GM12873 (cell line): ENCODE results near the gene LECT2.

Experiments
- CTCF ChIP-seq: IDR thresholded peaks from 2 replicates; pipeline ENCODE4 v1.5.1; 2012; ENCODE audit warnings: low read depth, mild to moderate bottlenecking, moderate library complexity, low read length, control low read depth; ENCODE audit not compliant: insufficient read depth; ENCODE audit errors: missing control alignments

LECT2 gene

GRCh38 chr5:135952683-135953082, 2.1 kb downstream of the LECT2 start:
- TF ChIP-seq CTCF = no peak

- no peak for TF ChIP-seq CTCF
Observed at GRCh38 chr5:135951807-135952206, 3.0 kb downstream of the LECT2 start.

GRCh38 chr5:135951257-135951656, 3.5 kb downstream of the LECT2 start:
- no peak for TF ChIP-seq CTCF

GRCh38 chr5:135950611-135951010, 4.2 kb downstream of the LECT2 start:
- TF ChIP-seq CTCF = no peak

GRCh38 chr5:135944967-135945560, 9.7 kb downstream of the LECT2 start:
- peak; percentile 69 for TF ChIP-seq CTCF

- TF ChIP-seq CTCF = no peak
Observed at GRCh38 chr5:135944564-135944963, 10.2 kb downstream of the LECT2 start.

GRCh38 chr5:135942202-135942771, 12.5 kb downstream of the LECT2 start:
- no peak for TF ChIP-seq CTCF
